HFFc6 (cell line): ENCODE data around the gene SYNJ1. TPM values are rescaled to one million over a fixed set of nuclear protein-coding genes. Genes with fewer than 3 reads are reported as not detected.

Source experiments
- DNase-seq: peaks from one replicate; pipeline ENCODE4 v3.0.0-alpha.2; 2018
- H3K27ac Mint-ChIP-seq: 2 replicates; pipeline ENCODE4 v1.8.0; 2020; ENCODE audit warnings: mild to moderate bottlenecking, mixed read lengths
- H3K27me3 Mint-ChIP-seq: 2 replicates; pipeline ENCODE4 v1.8.0; 2021; ENCODE audit warnings: mild to moderate bottlenecking, moderate library complexity, mixed read lengths; ENCODE audit not compliant: insufficient read depth
- H3K36me3 Mint-ChIP-seq: 2 replicates; pipeline ENCODE4 v1.8.0; 2021; ENCODE audit warnings: low read depth, mixed read lengths
- H3K4me1 Mint-ChIP-seq: 2 replicates; pipeline ENCODE4 v1.8.0; 2020; ENCODE audit warnings: low read depth, mixed read lengths
- H3K4me3 Mint-ChIP-seq: 2 replicates; pipeline ENCODE4 v1.8.0; 2020; ENCODE audit warnings: mild to moderate bottlenecking, moderate library complexity, mixed read lengths
- H3K9me3 Mint-ChIP-seq: 2 replicates; pipeline ENCODE4 v1.8.0; 2020; ENCODE audit warnings: mild to moderate bottlenecking, mixed read lengths
- CTCF ChIP-seq: fragments of 200-600 bp; sonication (generic); IDR thresholded peaks from 2 replicates; pipeline ENCODE4 v1.5.0; 2021; ENCODE audit warnings: antibody characterized with exemption, mild to moderate bottlenecking
- total RNA-seq, 6 experiments: library from RNA; stranded (reverse); fragmentation: NEBNext Ultra II Directional; extraction: Animal tissue kit (Norgen Biotek cat#: 25700); gene quantifications; 2 replicates in 1 of 6; 3 replicates in 5 of 6; pipeline ENCODE4 v1.2.3, GENCODE V29; 2021

The SYNJ1 gene
- total RNA-seq, 6 experiments from 2014 or later: 14.3 to 17.9 (median 15.6) TPM

GRCh38 chr21:32693581-32693980 is 34.2 kb downstream of the SYNJ1 start:
- peaks cover 5% of the 10 kb centered on the region; the same call in 1 of the 2 replicates for H3K36me3 Mint-ChIP-seq
- H3K4me3 Mint-ChIP-seq: no peak overlapping the region
- TF ChIP-seq CTCF: no peak
- H3K4me1 Mint-ChIP-seq: no peaks in the 10 kb centered on the region
- no peaks in the 10 kb centered on the region for H3K9me3 Mint-ChIP-seq
- DNase-seq: no peak
- no peak overlapping the region for H3K27ac Mint-ChIP-seq
- no peaks in the 10 kb centered on the region for H3K27me3 Mint-ChIP-seq

DNA sequence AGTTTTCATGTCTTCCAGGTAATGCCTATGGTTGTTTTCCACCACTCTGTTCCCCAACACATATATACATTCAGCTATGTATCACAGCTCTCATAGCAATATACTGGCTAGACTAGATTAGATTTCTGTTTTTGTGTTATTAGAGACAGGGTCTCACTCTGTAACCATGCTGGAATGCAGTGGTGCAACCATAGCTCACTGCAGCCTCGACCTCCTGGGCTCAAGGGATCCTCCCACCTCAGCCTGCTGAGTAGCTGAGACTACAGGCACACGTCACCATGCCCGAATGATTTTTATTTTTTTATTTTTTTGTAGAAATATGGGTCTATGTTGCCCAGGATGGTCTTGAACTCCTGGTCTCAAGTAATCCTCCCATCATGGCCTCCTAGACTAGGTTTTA is 37.7 kb downstream of the SYNJ1 start:
- Mint-ChIP-seq H3K9me3 (no peaks in the 10 kb centered on the region), H3K4me1 (no peaks in the 10 kb centered on the region), H3K27me3 (no peaks in the 10 kb centered on the region), H3K36me3 (peaks cover 5% of the 10 kb centered on the region; the same call in 1 of the 2 replicates), H3K4me3 (no peak overlapping the region), H3K27ac (no peak overlapping the region)
- no peak for DNase-seq
- no peak for TF ChIP-seq CTCF

DNA sequence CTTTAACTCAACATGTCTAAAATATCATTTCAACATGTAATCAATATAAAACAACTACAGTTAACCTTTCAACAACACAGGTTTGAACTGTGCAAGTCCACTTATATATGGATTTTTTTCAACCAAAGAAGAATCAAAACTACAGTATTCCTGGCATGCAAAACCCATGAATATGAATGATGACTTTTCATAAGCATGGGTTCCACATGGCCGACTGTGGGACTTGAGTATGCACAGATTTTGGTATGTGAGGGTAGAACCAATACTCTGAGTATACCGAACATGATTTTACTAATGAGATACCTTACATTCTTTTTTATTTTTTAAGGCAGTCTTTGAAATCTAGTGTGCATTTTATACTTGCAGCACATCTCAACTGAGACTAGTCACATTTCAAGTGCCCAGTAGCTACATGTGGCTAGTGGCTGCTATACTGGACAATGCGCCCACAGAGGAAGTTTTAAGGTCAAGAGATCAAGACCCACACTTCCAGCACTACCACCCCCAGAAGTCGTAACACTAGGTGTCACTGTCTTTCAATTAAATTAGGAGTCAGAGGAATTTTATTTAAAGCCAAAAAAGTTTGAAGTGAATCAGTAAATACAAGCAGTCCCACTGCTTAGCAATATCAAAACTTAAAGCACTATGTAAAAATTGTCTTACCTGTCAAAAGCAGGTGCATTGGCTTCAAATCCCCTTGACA is 40.0 kb downstream of the SYNJ1 start:
- Mint-ChIP-seq H3K36me3 (peaks cover 5% of the 10 kb centered on the region; the same call in 1 of the 2 replicates), H3K9me3 (no peaks in the 10 kb centered on the region), H3K27me3 (no peaks in the 10 kb centered on the region), H3K4me1 (no peaks in the 10 kb centered on the region), H3K27ac (no peak overlapping the region), H3K4me3 (no peak overlapping the region)
- no peak; the same call in 1 of the 2 replicates for TF ChIP-seq CTCF
- no peak for DNase-seq

- H3K4me1 Mint-ChIP-seq: no peaks in the 10 kb centered on the region
- no peak for DNase-seq
- H3K27ac Mint-ChIP-seq: no peak overlapping the region
- H3K36me3 Mint-ChIP-seq: no peaks in the 10 kb centered on the region
- H3K4me3 Mint-ChIP-seq: no peak overlapping the region
- no peak for TF ChIP-seq CTCF
- no peaks in the 10 kb centered on the region for H3K9me3 Mint-ChIP-seq
- H3K27me3 Mint-ChIP-seq: no peaks in the 10 kb centered on the region
Measured at GRCh38 chr21:32682696-32683474, 44.9 kb downstream of the SYNJ1 start.

- Mint-ChIP-seq H3K4me3 (no peak overlapping the region), H3K9me3 (no peaks in the 10 kb centered on the region), H3K4me1 (no peaks in the 10 kb centered on the region), H3K27ac (no peak overlapping the region), H3K36me3 (peaks cover 8% of the 10 kb centered on the region; the same call in 1 of the 2 replicates), H3K27me3 (peaks cover 5% of the 10 kb centered on the region)
- DNase-seq: no peak
- no peak for TF ChIP-seq CTCF
Measured at GRCh38 chr21:32674731-32675130, 53.1 kb downstream of the SYNJ1 start.
